ENCODE data around the gene ATF5. TPM values are rescaled to one million over a fixed set of nuclear protein-coding genes. Genes with fewer than 3 reads are reported as not detected.

Gene ATF5
- total and polyA plus RNA-seq, 10 of the 15 experiments (the other 5 are each of a cell fraction or from before 2014, with no cell fraction given) = 9.1 to 133 (median 24.0) TPM

GRCh38 chr19:49884760-49885159 is 44.2 kb upstream of the ATF5 start:
- Histone ChIP-seq H4K20me1 (ENCODE audit: control insufficient read depth, insufficient read depth) (no peaks in the 10 kb centered on the region), H3K27me3 (replicated peaks in 1 of 2; ENCODE audit: control insufficient read depth in 2 of 2, insufficient read depth in 2 of 2, low read length in 1 of 2) (no peaks in the 10 kb centered on the region), H3K4me3 (no peak overlapping the region), H3K36me3 (ENCODE audit: control insufficient read depth in 2 of 2, insufficient read depth in 2 of 2, low read length in 1 of 2) (peaks cover 8 to 16% of the 10 kb centered on the region in 2 experiments), H3K9ac (ENCODE audit: control insufficient read depth, insufficient read depth, low read length) (no peak overlapping the region), H3K4me2 (ENCODE audit: control insufficient read depth, insufficient read depth) (no peak overlapping the region), H3K27ac (ENCODE audit: control insufficient read depth, insufficient read depth) (no peak overlapping the region), H3K4me1 (ENCODE audit: control insufficient read depth, insufficient read depth, low read length) (peaks cover 12% of the 10 kb centered on the region), H3K9me3 (replicated peaks; ENCODE audit: control insufficient read depth, insufficient read depth, low read length) (no peaks in the 10 kb centered on the region; the same call in 2 of the 3 replicates), H3K79me2 (ENCODE audit: control insufficient read depth, insufficient read depth, low read length) (peaks cover 3% of the 10 kb centered on the region; the same call in 1 of the 2 replicates), H2AFZ (ENCODE audit: control insufficient read depth, low read depth, low read length) (no peak overlapping the region)
- WGBS (ENCODE audit: insufficient coverage, insufficient replicate concordance, low lambda C conversion rate, missing lambda C conversion rate) = 55% methylated on average over 3 of the region's 3 CpGs
- in situ Hi-C loops (cut with MboI) (loop anchor here (25.0 kb wide), 1 partner anchor 1247 kb away; the partner anchor contains the start of genes CA11 and DBP), intact Hi-C loops (cut with micrococcal nuclease; ENCODE audit: unreplicated experiment) (no loop called here)
- ChIA-PET CTCF (interaction anchor here (1.1 kb wide), 1 partner anchor 9 kb away, joined by 3 read pairs; no protein-coding TSS in a partner anchor), RAD21 (ENCODE audit: unreplicated experiment) (no interaction called here), SMC1A (ENCODE audit: uncharacterized antibody, unreplicated experiment) (interaction anchor here (1.0 kb wide), 1 partner anchor 34 kb away, joined by 3 read pairs; no protein-coding TSS in a partner anchor), POLR2A (interaction anchor here (0.6 kb wide), 1 partner anchor 208 kb away, joined by 3 read pairs; the partner anchor contains the start of gene PRMT1)
- DNase-seq (ENCODE audit: low read depth, low spot score) = no peak
- no peak for TF ChIP-seq EZH2 (IDR thresholded peaks at IDR 0.05; ENCODE audit: borderline replicate concordance, control insufficient read depth, low read depth, low read length)
- no peak for TF ChIP-seq PRDM15 (CRISPR knock-in tag; IDR thresholded peaks at IDR 0.05)
- TF ChIP-seq SMAD1 (IDR thresholded peaks at IDR 0.05; ENCODE audit: low read depth, partially characterized antibody) = no peak
- no peak for FAIRE-seq
- no peak for ATAC-seq
- no TSS peak for BruUV-seq (replicated peaks)
